H9 (cell line): ENCODE measurements around the gene DENND5B. TPM values are rescaled to one million over a fixed set of nuclear protein-coding genes. Genes with fewer than 3 reads are reported as not detected.

Source experiments
- DNase-seq: peaks from one replicate; pipeline ENCODE4 v3.0.0-alpha.2; 2017
- H2AFZ ChIP-seq: one replicate; pipeline ENCODE4 v1.6.1; 2013; ENCODE audit warnings: mild to moderate bottlenecking, low read length, control low read depth, moderate library complexity
- H2AK5ac ChIP-seq: 2 replicates; pipeline ENCODE4 v1.6.1; 2013; ENCODE audit warnings: low read length, control low read depth, mixed read lengths; ENCODE audit not compliant: insufficient read length
- H2BK120ac ChIP-seq: one replicate; pipeline ENCODE4 v1.6.1; 2013; ENCODE audit warnings: low read depth, mild to moderate bottlenecking, low read length, control low read depth, inconsistent platforms; ENCODE audit not compliant: poor library complexity, severe bottlenecking
- H2BK12ac ChIP-seq: 2 replicates; pipeline ENCODE4 v1.6.1; 2013; ENCODE audit warnings: low read length, control low read depth, mixed read lengths, low read depth; ENCODE audit not compliant: insufficient read length
- H2BK15ac ChIP-seq: 2 replicates; pipeline ENCODE4 v1.6.1; 2013; ENCODE audit warnings: low read depth, low read length, control low read depth
- H2BK20ac ChIP-seq: one replicate; pipeline ENCODE4 v1.6.1; 2013; ENCODE audit warnings: low read depth, mild to moderate bottlenecking, low read length, control low read depth, inconsistent platforms; ENCODE audit not compliant: poor library complexity, severe bottlenecking
- H2BK5ac ChIP-seq: 2 replicates; pipeline ENCODE4 v1.6.1; 2013; ENCODE audit warnings: low read length, control low read depth, mixed read lengths; ENCODE audit not compliant: insufficient read length
- H3K14ac ChIP-seq: 2 replicates; pipeline ENCODE4 v1.6.1; 2013; ENCODE audit warnings: low read length, control low read depth; ENCODE audit not compliant: insufficient read depth
- H3K18ac ChIP-seq: 2 replicates; pipeline ENCODE4 v1.6.1; 2013; ENCODE audit warnings: low read depth, mild to moderate bottlenecking, mixed read lengths, low read length, control low read depth; ENCODE audit not compliant: insufficient read length
- H3K23ac ChIP-seq: 2 replicates; pipeline ENCODE4 v1.6.1; 2013; ENCODE audit warnings: low read length, control low read depth, mixed read lengths, low read depth; ENCODE audit not compliant: insufficient read length
- H3K23me2 ChIP-seq: 2 replicates; pipeline ENCODE4 v1.6.1; 2013; ENCODE audit warnings: low read depth, mild to moderate bottlenecking, mixed read lengths, low read length, control low read depth; ENCODE audit not compliant: insufficient read length, poor library complexity, severe bottlenecking
- H3K27ac ChIP-seq: 2 replicates; pipeline ENCODE4 v1.5.1; 2013; ENCODE audit warnings: low read length, control low read depth, mixed read lengths, low read depth; ENCODE audit not compliant: insufficient read length
- H3K27me3 ChIP-seq: 2 replicates; pipeline ENCODE4 v1.6.1; 2013; ENCODE audit warnings: low read length, control low read depth, inconsistent platforms; ENCODE audit not compliant: insufficient read depth
- H3K4ac ChIP-seq: 2 replicates; pipeline ENCODE4 v1.6.1; 2013; ENCODE audit warnings: low read depth, mild to moderate bottlenecking, control low read depth, inconsistent platforms, low read length, moderate library complexity
- H3K4me1 ChIP-seq: 2 replicates; pipeline ENCODE4 v1.6.1; 2013; ENCODE audit warnings: low read length, control low read depth, inconsistent platforms; ENCODE audit not compliant: insufficient read depth
- H3K4me2 ChIP-seq: 2 replicates; pipeline ENCODE4 v1.6.1; 2013; ENCODE audit warnings: low read length, control low read depth, mixed read lengths; ENCODE audit not compliant: insufficient read length, insufficient read depth
- H3K56ac ChIP-seq: 2 replicates; pipeline ENCODE4 v1.6.1; 2013; ENCODE audit warnings: low read depth, mild to moderate bottlenecking, mixed read lengths, low read length, control low read depth; ENCODE audit not compliant: insufficient read length
- H3K79me1 ChIP-seq: 2 replicates; pipeline ENCODE4 v1.6.1; 2013; ENCODE audit warnings: low read depth, mild to moderate bottlenecking, moderate library complexity, low read length, control low read depth, inconsistent platforms; ENCODE audit not compliant: insufficient read depth, poor library complexity, severe bottlenecking
- H3K79me2 ChIP-seq: 2 replicates; pipeline ENCODE4 v1.6.1; 2013; ENCODE audit warnings: low read length, control low read depth, inconsistent platforms; ENCODE audit not compliant: insufficient read depth
- H3K9ac ChIP-seq: 2 replicates; pipeline ENCODE4 v1.6.1; 2013; ENCODE audit warnings: low read length, control low read depth, mixed read lengths; ENCODE audit not compliant: insufficient read length; ENCODE audit errors: extremely low read depth
- H3K9me3 ChIP-seq: one replicate; pipeline ENCODE4 v1.6.1; 2013; ENCODE audit warnings: low read depth, low read length, inconsistent platforms; ENCODE audit not compliant: control insufficient read depth
- H3T11ph ChIP-seq: one replicate; pipeline ENCODE4 v1.6.1; 2013; ENCODE audit warnings: mild to moderate bottlenecking, low read length, control low read depth, inconsistent platforms
- H4K20me1 ChIP-seq: one replicate; pipeline ENCODE4 v1.6.1; 2013; ENCODE audit not compliant: control insufficient read depth, insufficient read length, insufficient read depth
- H4K5ac ChIP-seq: 2 replicates; pipeline ENCODE4 v1.6.1; 2013; ENCODE audit warnings: low read depth, mild to moderate bottlenecking, mixed read lengths, low read length, control low read depth; ENCODE audit not compliant: insufficient read length
- H4K8ac ChIP-seq: replicated peaks from 2 replicates; pipeline ENCODE4 v1.6.1; 2013; ENCODE audit warnings: low read length, control low read depth, mixed read lengths, low read depth; ENCODE audit not compliant: insufficient read length
- H4K91ac ChIP-seq: 2 replicates; pipeline ENCODE4 v1.6.1; 2013; ENCODE audit warnings: low read depth, mild to moderate bottlenecking, moderate library complexity, mixed read lengths, low read length, control low read depth; ENCODE audit not compliant: insufficient read length
- H3K27ac Mint-ChIP-seq, 3 experiments: 2 replicates in 2 of 3; 3 replicates in 1 of 3; pipeline ENCODE4 v1.8.0; 2020 to 2021; ENCODE audit warnings: mixed read lengths in 3 of 3, mild to moderate bottlenecking in 1 of 3, moderate library complexity in 1 of 3
- H3K27me3 Mint-ChIP-seq: 2 replicates; pipeline ENCODE4 v1.8.0; 2021; ENCODE audit warnings: low read depth, mild to moderate bottlenecking, moderate library complexity, mixed read lengths
- H3K36me3 Mint-ChIP-seq, 3 experiments: 2 replicates in 2 of 3; 3 replicates in 1 of 3; pipeline ENCODE4 v1.8.0; 2020 to 2021; ENCODE audit warnings: low read depth in 3 of 3, mixed read lengths in 3 of 3; ENCODE audit not compliant: insufficient read depth in 1 of 3
- H3K4me1 Mint-ChIP-seq, 2 experiments: 2 replicates each; pipeline ENCODE4 v1.8.0; 2020; ENCODE audit warnings: mixed read lengths in 2 of 2
- H3K4me3 Mint-ChIP-seq, 2 experiments: 2 replicates in 1 of 2; 3 replicates in 1 of 2; pipeline ENCODE4 v1.8.0; 2020 to 2021; ENCODE audit warnings: mild to moderate bottlenecking in 2 of 2, mixed read lengths in 2 of 2, moderate library complexity in 1 of 2
- H3K9me3 Mint-ChIP-seq, 2 experiments: 2 replicates in 1 of 2; 3 replicates in 1 of 2; pipeline ENCODE4 v1.8.0; 2020; ENCODE audit warnings: mild to moderate bottlenecking in 2 of 2, mixed read lengths in 2 of 2, moderate library complexity in 1 of 2
- CTCF ChIP-seq: fragments of 200-600 bp; sonication (generic); conservative IDR thresholded peaks from 3 replicates; pipeline ENCODE4 v1.8.0; 2021; ENCODE audit warnings: antibody characterized with exemption, mild to moderate bottlenecking
- WGBS: extraction: QIAGEN DNeasy Blood & Tissue Kit; methylation state at CpG from one replicate; pipeline ENCODE4 v1.1.7; 2013; ENCODE audit warnings: missing lambda C conversion rate, low lambda C conversion rate, mixed read lengths; ENCODE audit not compliant: insufficient read length; ENCODE audit errors: extremely low coverage; 5-methylcytosine and 5-hydroxymethylcytosine counted together
- total RNA-seq: library from RNA; stranded (reverse); gene quantifications from 2 replicates; pipeline ENCODE4 v1.2.1, GENCODE V29; 2021

DENND5B gene
- total RNA-seq, 1 experiment from 2014 or later: 13.4 TPM

GRCh38 chr12:31620311-31620710 is 29.4 kb upstream of the DENND5B start:
- no peak overlapping the region for H4K91ac ChIP-seq
- H3K9ac ChIP-seq: no peak overlapping the region
- H3K9me3 ChIP-seq: no peaks in the 10 kb centered on the region
- no peak overlapping the region for H2BK120ac ChIP-seq
- no peak for DNase-seq
- Mint-ChIP-seq H3K4me1 (no peaks in the 10 kb centered on the region), H3K27me3 (no peaks in the 10 kb centered on the region; the same call in 1 of the 2 replicates), H3K9me3 (no peaks in the 10 kb centered on the region), H3K4me3 (no peak overlapping the region), H3K36me3 (no peaks in the 10 kb centered on the region), H3K27ac (no peak overlapping the region)
- H4K5ac ChIP-seq: no peak overlapping the region
- no peak overlapping the region for H3K4ac ChIP-seq
- H3K18ac ChIP-seq: no peak overlapping the region
- no peaks in the 10 kb centered on the region for H3K4me1 ChIP-seq
- no peak overlapping the region for H4K8ac ChIP-seq
- no peak overlapping the region for H2AFZ ChIP-seq
- H3K27me3 ChIP-seq: no peaks in the 10 kb centered on the region
- H2BK15ac ChIP-seq: no peak overlapping the region
- no peak overlapping the region for H2BK12ac ChIP-seq
- H2BK5ac ChIP-seq: no peak overlapping the region
- H3K27ac ChIP-seq: no peak overlapping the region
- H3T11ph ChIP-seq: no peak overlapping the region
- no peak for TF ChIP-seq CTCF
- no peaks in the 10 kb centered on the region for H4K20me1 ChIP-seq
- H3K79me2 ChIP-seq: no peaks in the 10 kb centered on the region
- WGBS: no CpG with 5 or more reads among the region's 2 CpGs
- H2BK20ac ChIP-seq: no peak overlapping the region
- H2AK5ac ChIP-seq: no peak overlapping the region
- no peaks in the 10 kb centered on the region for H3K79me1 ChIP-seq
- H3K23ac ChIP-seq: no peak overlapping the region
- no peak overlapping the region for H3K4me2 ChIP-seq
- no peak overlapping the region for H3K56ac ChIP-seq
- H3K14ac ChIP-seq: no peak overlapping the region
- no peaks in the 10 kb centered on the region for H3K23me2 ChIP-seq
